ENCODE results near the gene KLHL26.

KLHL26 gene

GRCh38 chr19:18670312-18670711 is 33.5 kb downstream of the KLHL26 start:
- no peak for DNase-seq (ENCODE audit: extremely low read depth, insufficient read length)
- no peak for TF ChIP-seq CTCF (IDR thresholded peaks at IDR 0.05; ENCODE audit: insufficient read depth, low read length, poor library complexity, severe bottlenecking)
- Histone ChIP-seq H3K4me3 (replicated peaks; ENCODE audit: low read depth, low read length) (no peak overlapping the region), H3K36me3 (ENCODE audit: control insufficient read depth, insufficient read depth, low read length) (peaks cover 14% of the 10 kb centered on the region), H3K27me3 (replicated peaks; ENCODE audit: control insufficient read depth, insufficient read depth, low read length) (no peaks in the 10 kb centered on the region)

GRCh38 chr19:18671303-18672043 is 34.6 kb downstream of the KLHL26 start:
- no peak overlapping the region for H3K4me3 ChIP-seq (replicated peaks; ENCODE audit: low read depth, low read length)
- H3K27me3 ChIP-seq (replicated peaks; ENCODE audit: control insufficient read depth, insufficient read depth, low read length): no peaks in the 10 kb centered on the region
- no peak for DNase-seq (ENCODE audit: extremely low read depth, insufficient read length)
- H3K36me3 ChIP-seq (ENCODE audit: control insufficient read depth, insufficient read depth, low read length): peaks cover 14% of the 10 kb centered on the region
- no peak for TF ChIP-seq CTCF (IDR thresholded peaks at IDR 0.05; ENCODE audit: insufficient read depth, low read length, poor library complexity, severe bottlenecking)

GRCh38 chr19:18672044-18672451 is 35.2 kb downstream of the KLHL26 start:
- H3K4me3 ChIP-seq (replicated peaks; ENCODE audit: low read depth, low read length): no peak overlapping the region
- TF ChIP-seq CTCF (IDR thresholded peaks at IDR 0.05; ENCODE audit: insufficient read depth, low read length, poor library complexity, severe bottlenecking): no peak
- H3K36me3 ChIP-seq (ENCODE audit: control insufficient read depth, insufficient read depth, low read length): peaks cover 14% of the 10 kb centered on the region
- DNase-seq (ENCODE audit: extremely low read depth, insufficient read length): no peak
- H3K27me3 ChIP-seq (replicated peaks; ENCODE audit: control insufficient read depth, insufficient read depth, low read length): no peaks in the 10 kb centered on the region

- Histone ChIP-seq H3K36me3 (ENCODE audit: control insufficient read depth, insufficient read depth, low read length) (peaks cover 11% of the 10 kb centered on the region), H3K4me3 (replicated peaks; ENCODE audit: low read depth, low read length) (no peak overlapping the region), H3K27me3 (replicated peaks; ENCODE audit: control insufficient read depth, insufficient read depth, low read length) (no peaks in the 10 kb centered on the region)
- peak; percentile 18 for TF ChIP-seq CTCF (IDR thresholded peaks at IDR 0.05; ENCODE audit: insufficient read depth, low read length, poor library complexity, severe bottlenecking)
- no peak for DNase-seq (ENCODE audit: extremely low read depth, insufficient read length)
These were observed 35.9 kb downstream of the KLHL26 start for GRCh38 chr19:18672606-18673337.

- no peaks in the 10 kb centered on the region for H3K27me3 ChIP-seq (replicated peaks; ENCODE audit: control insufficient read depth, insufficient read depth, low read length)
- no peak for DNase-seq (ENCODE audit: extremely low read depth, insufficient read length)
- H3K36me3 ChIP-seq (ENCODE audit: control insufficient read depth, insufficient read depth, low read length): no peaks in the 10 kb centered on the region
- TF ChIP-seq CTCF (IDR thresholded peaks at IDR 0.05; ENCODE audit: insufficient read depth, low read length, poor library complexity, severe bottlenecking): no peak
- H3K4me3 ChIP-seq (replicated peaks; ENCODE audit: low read depth, low read length): no peak overlapping the region
These were observed 37.8 kb downstream of the KLHL26 start for GRCh38 chr19:18674616-18675015.
